Measurements from ENCODE around the gene ZIC5. TPM values are rescaled to one million over a fixed set of nuclear protein-coding genes. Genes with fewer than 3 reads are reported as not detected.

The ZIC5 gene
- total and polyA plus RNA-seq, 4 experiments from 2014 or later, result not detected

DNA sequence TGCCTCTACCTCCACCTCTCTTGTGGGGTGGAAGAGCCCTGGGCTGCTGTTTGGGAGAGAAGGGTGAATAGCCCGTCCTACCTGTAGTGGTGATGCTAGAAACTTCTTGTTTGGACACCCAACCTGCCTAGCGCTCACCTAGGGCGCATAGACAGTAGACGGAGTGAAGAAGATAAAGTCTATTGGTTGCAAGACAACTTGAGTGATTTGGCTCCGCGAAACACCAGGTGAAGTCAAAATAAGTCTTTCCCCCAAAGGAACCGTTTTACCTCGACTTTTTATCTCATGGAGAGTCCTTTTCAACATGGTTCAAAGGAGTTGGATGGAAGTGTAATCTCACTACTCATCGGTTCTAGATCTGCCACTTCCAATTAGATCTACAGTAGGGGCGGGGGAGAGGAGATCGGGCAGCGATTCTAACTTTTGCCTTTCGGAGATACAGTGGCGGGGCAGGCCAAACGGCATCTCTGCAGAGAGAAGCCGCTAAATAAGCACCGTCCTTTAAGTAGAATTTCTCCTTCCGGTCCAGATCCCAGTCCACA, 694 bp upstream of the ZIC5 start:
- Histone ChIP-seq H3K36me3 (ENCODE audit: insufficient read depth, low read length) (no peaks in the 10 kb centered on the region), H3K9me3 (ENCODE audit: control insufficient read depth in 1 of 2, low read length in 2 of 2) (no peaks in the 10 kb centered on the region), H3K4me1 (ENCODE audit: insufficient read depth, low read length) (peaks cover 32% of the 10 kb centered on the region), H3K27ac (ENCODE audit: low read depth, low read length) (no peak overlapping the region), H3K4me3 (ENCODE audit: low read length in 2 of 2) (no peak overlapping the region), H3K27me3 (ENCODE audit: insufficient read depth, low read length) (peaks cover 79% of the 10 kb centered on the region)
- DNase-seq, result peak in 2 of 5 donors; percentile 9 to 31
- H3K27ac Mint-ChIP-seq, result peak overlapping the region in 5 of 7 donors; percentile 39 to 90 (median 83)
- H3K27me3 Mint-ChIP-seq, result peaks cover 65 to 67% of the 10 kb centered on the region in 2 donors
- peaks cover 10 to 50% (median 20%) of the 10 kb centered on the region in 4 donors for H3K4me1 Mint-ChIP-seq
- POLR2A ChIA-PET (ENCODE audit: partially characterized antibody), result no interaction called here
- H3K36me3 Mint-ChIP-seq, result peaks cover 8 to 13% of the 10 kb centered on the region in 2 donors
- H3K9me3 Mint-ChIP-seq, result peaks cover 2 to 63% (median 44%) of the 10 kb centered on the region in 8 donors
- CTCF ChIA-PET (ENCODE audit: partially characterized antibody), result no interaction called here
- intact Hi-C loops (cut with micrococcal nuclease), result no loop called here
- peak overlapping the region in 7 of 8 donors; percentile 36 to 78 (median 51) for H3K4me3 Mint-ChIP-seq

DNA sequence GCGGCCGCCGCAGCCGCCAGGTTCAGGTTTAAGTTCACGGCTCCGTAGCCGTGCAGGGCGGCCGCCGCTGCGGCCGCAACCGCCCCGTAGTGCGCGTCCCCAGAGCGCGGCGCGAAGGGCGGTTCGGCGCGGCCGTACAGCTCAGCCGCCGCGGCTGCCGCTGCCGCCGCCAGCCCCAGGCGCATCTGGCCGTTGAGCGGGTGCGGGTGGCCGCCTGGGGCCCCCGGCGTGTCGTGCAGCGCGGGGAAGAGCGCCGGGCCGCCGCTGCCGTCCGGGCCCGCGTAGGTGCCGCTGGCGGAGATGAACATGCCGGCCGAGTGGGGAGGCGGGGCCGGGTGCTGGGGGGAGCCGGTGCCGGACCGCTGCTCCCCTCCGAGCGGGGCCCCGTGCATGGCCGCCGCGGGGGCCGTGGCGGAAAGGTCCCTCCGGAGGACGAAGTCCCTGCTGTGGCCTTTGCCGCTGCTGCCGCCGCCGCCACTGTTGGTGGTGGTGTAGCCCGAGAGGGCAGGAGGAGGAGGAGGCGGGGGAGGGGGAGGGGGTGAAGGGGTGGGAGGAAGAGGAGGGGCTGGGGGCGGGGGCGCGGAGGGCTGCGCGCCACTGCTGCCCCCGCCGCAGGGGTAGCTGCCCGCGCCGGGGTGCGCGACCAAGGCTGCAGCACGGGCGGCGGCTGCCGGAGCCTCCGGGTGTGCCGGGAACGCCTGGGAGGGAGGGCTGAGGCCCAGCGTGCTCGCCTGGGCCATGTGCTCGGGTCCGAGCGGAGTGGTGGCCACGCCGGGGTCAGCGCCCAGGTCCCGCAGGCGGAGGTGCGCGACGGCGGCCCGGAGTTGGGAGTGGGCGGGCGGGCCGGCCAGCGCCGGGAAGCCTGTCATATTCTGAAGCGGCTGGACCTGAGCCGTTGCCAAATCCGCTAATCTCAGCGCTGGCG, 654 bp downstream of the ZIC5 start:
- peaks cover 72% of the 10 kb centered on the region for H3K27me3 ChIP-seq (ENCODE audit: insufficient read depth, low read length)
- ChIA-PET CTCF (ENCODE audit: partially characterized antibody) (interaction anchor here (0.9 kb wide), 1 partner anchor 14 kb away, joined by 3 read pairs; no protein-coding TSS in a partner anchor), POLR2A (ENCODE audit: partially characterized antibody) (interaction anchor here (1.0 to 1.8 kb wide), 5 partner anchors 9 to 313 kb away, joined by 3 to 11 read pairs (median 9); no protein-coding TSS in a partner anchor)
- Mint-ChIP-seq H3K27me3 (peaks cover 63 to 64% of the 10 kb centered on the region in 2 donors), H3K27ac (peak overlapping the region in 2 of 7 donors; percentile 53 to 90), H3K36me3 (peaks cover 8 to 13% of the 10 kb centered on the region in 2 donors), H3K9me3 (peaks cover 0 to 59% (median 34%) of the 10 kb centered on the region in 8 donors), H3K4me3 (peak overlapping the region in 5 of 8 donors; percentile 38 to 66 (median 46)), H3K4me1 (peaks cover 10 to 44% (median 20%) of the 10 kb centered on the region in 4 donors)
- DNase-seq, result peak in 1 of 5 donors; percentile 25
- H3K36me3 ChIP-seq (ENCODE audit: insufficient read depth, low read length), result no peaks in the 10 kb centered on the region
- intact Hi-C loops (cut with micrococcal nuclease), result no loop called here
- peaks cover 32% of the 10 kb centered on the region for H3K4me1 ChIP-seq (ENCODE audit: insufficient read depth, low read length)
- no peak overlapping the region for H3K27ac ChIP-seq (ENCODE audit: low read depth, low read length)
- no peak overlapping the region for H3K4me3 ChIP-seq (ENCODE audit: low read length in 2 of 2)
- H3K9me3 ChIP-seq (ENCODE audit: control insufficient read depth in 1 of 2, low read length in 2 of 2), result no peaks in the 10 kb centered on the region

DNA sequence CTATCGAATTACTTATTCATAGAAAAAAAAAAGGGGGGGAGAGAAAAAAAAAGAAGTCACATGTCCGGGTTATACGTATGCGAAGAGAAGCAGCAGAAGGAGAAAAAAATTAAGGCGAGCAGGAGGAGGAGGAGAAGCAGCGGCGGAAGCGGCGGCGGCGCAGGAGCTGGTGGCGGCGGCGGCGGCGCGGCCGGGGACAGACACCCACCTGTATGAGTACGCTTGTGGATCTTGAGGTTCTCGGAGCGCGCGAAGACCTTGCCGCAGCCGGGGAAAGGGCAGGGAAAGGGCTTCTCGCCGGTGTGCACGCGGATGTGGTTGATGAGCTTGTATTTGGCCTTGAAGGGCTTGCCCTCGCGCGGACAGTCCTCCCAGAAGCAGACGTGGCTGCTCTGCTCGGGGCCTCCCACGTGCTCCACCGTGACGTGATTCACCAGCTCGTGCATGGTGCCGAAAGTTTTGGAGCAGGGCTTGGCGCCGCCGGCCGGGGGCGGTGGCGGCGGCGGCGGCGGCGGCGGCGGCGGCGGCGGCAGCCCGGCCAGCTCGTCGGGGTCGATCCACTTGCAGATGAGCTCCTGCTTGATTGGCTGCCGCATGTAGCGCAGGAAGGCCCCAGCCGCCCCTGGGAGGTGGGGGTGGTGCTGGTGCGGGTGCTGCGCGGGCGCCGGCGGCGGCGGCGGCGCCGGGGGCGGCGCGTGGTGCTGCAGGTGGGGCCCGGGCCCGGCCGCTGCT, 1.5 kb downstream of the ZIC5 start:
- Histone ChIP-seq H3K4me1 (ENCODE audit: insufficient read depth, low read length) (peaks cover 32% of the 10 kb centered on the region), H3K27me3 (ENCODE audit: insufficient read depth, low read length) (peaks cover 72% of the 10 kb centered on the region), H3K36me3 (ENCODE audit: insufficient read depth, low read length) (no peaks in the 10 kb centered on the region), H3K4me3 (ENCODE audit: low read length in 2 of 2) (peak overlapping the region in 1 of 2 donors; percentile 38), H3K9me3 (ENCODE audit: control insufficient read depth in 1 of 2, low read length in 2 of 2) (no peaks in the 10 kb centered on the region), H3K27ac (ENCODE audit: low read depth, low read length) (no peak overlapping the region)
- DNase-seq, result peak in 3 of 5 donors; percentile 45 to 64 (median 54)
- H3K27ac Mint-ChIP-seq, result peak overlapping the region in 5 of 7 donors; percentile 8 to 93 (median 89)
- peaks cover 65 to 68% of the 10 kb centered on the region in 2 donors for H3K27me3 Mint-ChIP-seq
- H3K36me3 Mint-ChIP-seq, result peaks cover 8 to 13% of the 10 kb centered on the region in 2 donors
- peaks cover 0 to 56% (median 32%) of the 10 kb centered on the region in 8 donors for H3K9me3 Mint-ChIP-seq
- intact Hi-C loops (cut with micrococcal nuclease), result no loop called here
- H3K4me3 Mint-ChIP-seq, result peak overlapping the region; percentile 73 to 89 (median 84)
- POLR2A ChIA-PET (ENCODE audit: partially characterized antibody), result interaction anchor here (1.0 to 1.8 kb wide), 6 partner anchors 10 to 312 kb away, joined by 3 to 11 read pairs (median 8); no protein-coding TSS in a partner anchor
- H3K4me1 Mint-ChIP-seq, result peaks cover 10 to 44% (median 20%) of the 10 kb centered on the region in 4 donors
- CTCF ChIA-PET (ENCODE audit: partially characterized antibody), result interaction anchor here (0.9 kb wide), 1 partner anchor 14 kb away, joined by 3 read pairs; no protein-coding TSS in a partner anchor

DNA sequence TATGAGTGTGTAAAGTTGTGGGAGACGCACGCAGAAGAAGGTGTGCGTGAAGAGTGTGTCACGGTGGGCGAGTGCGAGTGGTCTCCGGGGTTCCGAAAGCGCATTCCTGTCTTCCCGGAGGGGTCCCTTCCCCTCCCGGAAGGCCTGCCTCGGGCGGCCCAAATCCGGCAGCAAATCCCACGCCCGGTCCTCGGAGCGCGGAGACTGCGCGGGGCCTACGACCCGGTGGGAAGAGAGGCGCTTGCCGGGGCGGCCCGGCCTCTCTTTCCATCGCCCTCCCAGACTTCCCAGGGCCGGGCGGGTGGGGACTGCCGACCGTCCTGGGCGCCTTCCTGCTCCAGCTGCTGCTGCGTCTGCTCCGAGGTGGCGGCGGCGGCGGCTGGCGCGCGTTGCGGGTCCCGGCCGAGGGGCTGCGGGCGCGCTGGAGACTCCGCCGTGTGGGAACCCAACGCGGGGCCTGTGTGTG, 2.1 kb downstream of the ZIC5 start:
- H3K4me1 Mint-ChIP-seq, result peaks cover 10 to 43% (median 20%) of the 10 kb centered on the region in 4 donors
- H3K9me3 Mint-ChIP-seq, result peaks cover 0 to 50% (median 30%) of the 10 kb centered on the region in 8 donors
- DNase-seq, result no peak
- Histone ChIP-seq H3K27me3 (ENCODE audit: insufficient read depth, low read length) (peaks cover 69% of the 10 kb centered on the region), H3K4me3 (ENCODE audit: low read length in 2 of 2) (peak overlapping the region in 1 of 2 donors; percentile 38), H3K4me1 (ENCODE audit: insufficient read depth, low read length) (peaks cover 32% of the 10 kb centered on the region), H3K36me3 (ENCODE audit: insufficient read depth, low read length) (no peaks in the 10 kb centered on the region), H3K27ac (ENCODE audit: low read depth, low read length) (no peak overlapping the region), H3K9me3 (ENCODE audit: control insufficient read depth in 1 of 2, low read length in 2 of 2) (no peaks in the 10 kb centered on the region)
- peak overlapping the region in 5 of 7 donors; percentile 14 to 93 (median 89) for H3K27ac Mint-ChIP-seq
- peaks cover 8 to 13% of the 10 kb centered on the region in 2 donors for H3K36me3 Mint-ChIP-seq
- peak overlapping the region; percentile 84 to 91 (median 86) for H3K4me3 Mint-ChIP-seq
- CTCF ChIA-PET (ENCODE audit: partially characterized antibody), result interaction anchor here (0.9 kb wide), 1 partner anchor 15 kb away, joined by 3 read pairs; no protein-coding TSS in a partner anchor
- intact Hi-C loops (cut with micrococcal nuclease), result no loop called here
- H3K27me3 Mint-ChIP-seq, result peaks cover 61 to 63% of the 10 kb centered on the region in 2 donors
- POLR2A ChIA-PET (ENCODE audit: partially characterized antibody), result interaction anchor here (1.2 to 1.8 kb wide), 4 partner anchors 12 to 311 kb away, joined by 3 to 11 read pairs (median 6); no protein-coding TSS in a partner anchor

DNA sequence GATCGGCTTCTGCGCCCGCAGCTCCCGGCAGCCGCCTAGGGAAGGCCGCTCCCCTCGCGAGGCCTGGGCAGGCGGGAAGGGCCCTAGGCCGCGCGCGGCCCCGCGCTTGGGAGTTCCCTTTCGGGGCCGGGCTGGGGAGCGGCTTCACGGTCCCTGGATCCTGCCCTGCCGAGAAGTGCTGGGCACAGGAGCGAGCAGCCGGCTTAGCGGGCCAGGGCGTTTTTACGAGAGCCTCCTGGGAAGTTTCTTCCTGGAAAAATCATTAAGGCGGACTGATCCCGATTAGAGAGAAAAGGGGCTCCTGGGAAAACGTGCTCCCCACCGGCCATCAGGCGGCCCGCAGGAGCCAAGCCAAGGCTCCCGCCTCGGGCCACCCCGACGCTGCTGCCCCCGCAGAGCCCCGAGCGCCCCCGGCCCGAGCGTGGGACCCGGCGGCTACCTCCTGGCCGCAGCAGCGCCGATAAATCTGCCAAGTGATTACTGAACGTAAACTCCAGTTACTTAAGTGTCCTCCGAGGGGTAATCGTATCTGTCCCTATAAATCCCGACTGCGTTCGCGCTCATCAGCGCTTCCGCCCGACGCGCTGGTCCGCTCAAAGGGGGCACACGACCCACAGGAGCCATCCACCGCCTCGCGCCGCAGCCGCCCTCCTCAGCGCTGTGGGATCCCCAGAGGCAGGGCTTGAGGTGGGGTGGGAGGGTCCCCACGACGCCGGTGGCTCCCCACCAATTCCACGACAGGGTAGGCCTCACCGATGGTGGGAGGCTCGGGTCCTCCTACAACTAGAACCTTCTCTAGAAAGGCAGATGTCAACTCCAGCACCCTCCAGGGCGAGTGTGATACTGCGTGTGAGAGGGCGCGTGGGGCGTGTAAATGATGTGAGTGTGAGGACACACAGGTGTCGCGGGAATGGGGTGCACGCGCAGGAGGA, 2.8 kb downstream of the ZIC5 start:
- Mint-ChIP-seq H3K27me3 (peaks cover 59 to 62% of the 10 kb centered on the region in 2 donors), H3K9me3 (peaks cover 0 to 44% (median 23%) of the 10 kb centered on the region in 8 donors), H3K27ac (peak overlapping the region in 6 of 7 donors; percentile 15 to 93 (median 80)), H3K4me1 (peaks cover 10 to 37% (median 20%) of the 10 kb centered on the region in 4 donors), H3K36me3 (peaks cover 8 to 11% of the 10 kb centered on the region in 2 donors), H3K4me3 (peak overlapping the region; percentile 69 to 91 (median 86))
- CTCF ChIA-PET (ENCODE audit: partially characterized antibody), result no interaction called here
- Histone ChIP-seq H3K4me3 (ENCODE audit: low read length in 2 of 2) (no peak overlapping the region), H3K27me3 (ENCODE audit: insufficient read depth, low read length) (peaks cover 69% of the 10 kb centered on the region), H3K9me3 (ENCODE audit: control insufficient read depth in 1 of 2, low read length in 2 of 2) (no peaks in the 10 kb centered on the region), H3K36me3 (ENCODE audit: insufficient read depth, low read length) (no peaks in the 10 kb centered on the region), H3K27ac (ENCODE audit: low read depth, low read length) (no peak overlapping the region), H3K4me1 (ENCODE audit: insufficient read depth, low read length) (peaks cover 32% of the 10 kb centered on the region)
- POLR2A ChIA-PET (ENCODE audit: partially characterized antibody), result interaction anchor here (1.3 to 2.5 kb wide), 4 partner anchors 11 to 24 kb away, joined by 3 to 11 read pairs (median 8); partner anchors contain the start of gene ZIC2
- peak in 1 of 5 donors; percentile 13 for DNase-seq
- intact Hi-C loops (cut with micrococcal nuclease), result no loop called here

Data from CD4-positive, alpha-beta memory T cell (primary cell).